ENCODE data around the gene GPR87. TPM values are rescaled to one million over a fixed set of nuclear protein-coding genes. Genes with fewer than 3 reads are reported as not detected.
A peak's percentile ranks its signal among the peaks of the same experiment; 100 is the strongest.

The GPR87 gene
- total RNA-seq, 1 experiment from 2014 or later, result 51.8 TPM

DNA sequence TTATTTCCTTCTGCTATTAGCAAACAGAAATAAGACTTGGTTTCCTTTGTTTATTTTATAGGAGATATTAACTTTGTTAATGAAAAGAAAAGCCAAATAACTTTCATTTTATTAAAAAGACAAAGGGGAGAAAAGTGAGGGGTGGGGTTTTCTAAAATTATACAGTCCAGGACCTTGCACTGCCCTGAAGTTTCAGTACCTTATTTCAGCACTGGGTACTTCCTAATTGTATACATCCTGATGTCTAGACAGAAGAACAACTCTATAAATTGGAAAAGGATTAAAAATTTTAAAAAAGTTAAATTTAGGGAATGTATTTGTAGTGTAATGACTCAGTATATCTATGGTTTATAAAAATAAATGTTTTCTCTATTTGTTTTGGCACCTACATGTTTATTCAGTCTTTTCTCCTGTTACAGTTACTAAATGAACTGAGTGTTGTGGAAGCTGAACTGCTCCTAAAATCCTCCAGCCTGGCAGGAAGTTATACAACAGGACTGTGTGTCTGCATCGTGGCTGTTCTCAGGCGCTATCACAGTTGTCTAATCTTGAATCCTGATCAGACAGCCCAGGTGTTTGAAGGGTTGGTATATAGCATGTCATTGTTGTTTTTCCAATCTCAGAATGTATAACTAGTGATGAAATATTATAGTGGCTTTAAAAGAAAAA, 40.3 kb upstream of the GPR87 start:
- Mint-ChIP-seq H3K4me1 (ENCODE audit: insufficient read depth, unreplicated experiment) (peaks cover 10% of the 10 kb centered on the region), H3K36me3 (ENCODE audit: insufficient read depth, unreplicated experiment) (no peaks in the 10 kb centered on the region), H3K4me3 (ENCODE audit: unreplicated experiment) (no peak overlapping the region), H3K27me3 (ENCODE audit: insufficient read depth, unreplicated experiment) (no peaks in the 10 kb centered on the region), H3K9me3 (ENCODE audit: unreplicated experiment) (no peaks in the 10 kb centered on the region), H3K27ac (ENCODE audit: low read depth, unreplicated experiment) (no peak overlapping the region)
- ChIA-PET POLR2A (interaction anchor here (0.5 to 0.8 kb wide), 2 partner anchors 29 to 36 kb away, joined by 3 to 4 read pairs; no protein-coding TSS in a partner anchor), CTCF (no interaction called here)
- TF ChIP-seq, protein P1, sequence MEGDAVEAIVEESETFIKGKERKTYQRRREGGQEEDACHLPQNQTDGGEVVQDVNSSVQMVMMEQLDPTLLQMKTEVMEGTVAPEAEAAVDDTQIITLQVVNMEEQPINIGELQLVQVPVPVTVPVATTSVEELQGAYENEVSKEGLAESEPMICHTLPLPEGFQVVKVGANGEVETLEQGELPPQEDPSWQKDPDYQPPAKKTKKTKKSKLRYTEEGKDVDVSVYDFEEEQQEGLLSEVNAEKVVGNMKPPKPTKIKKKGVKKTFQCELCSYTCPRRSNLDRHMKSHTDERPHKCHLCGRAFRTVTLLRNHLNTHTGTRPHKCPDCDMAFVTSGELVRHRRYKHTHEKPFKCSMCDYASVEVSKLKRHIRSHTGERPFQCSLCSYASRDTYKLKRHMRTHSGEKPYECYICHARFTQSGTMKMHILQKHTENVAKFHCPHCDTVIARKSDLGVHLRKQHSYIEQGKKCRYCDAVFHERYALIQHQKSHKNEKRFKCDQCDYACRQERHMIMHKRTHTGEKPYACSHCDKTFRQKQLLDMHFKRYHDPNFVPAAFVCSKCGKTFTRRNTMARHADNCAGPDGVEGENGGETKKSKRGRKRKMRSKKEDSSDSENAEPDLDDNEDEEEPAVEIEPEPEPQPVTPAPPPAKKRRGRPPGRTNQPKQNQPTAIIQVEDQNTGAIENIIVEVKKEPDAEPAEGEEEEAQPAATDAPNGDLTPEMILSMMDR (IDR thresholded peaks at IDR 0.05; ENCODE audit: unreplicated experiment), result no peak
- intact Hi-C loops (cut with micrococcal nuclease), result no loop called here
- DNase-seq (ENCODE audit: unreplicated experiment), result peak; percentile 54
- BruUV-seq (replicated peaks), result no TSS peak

DNA sequence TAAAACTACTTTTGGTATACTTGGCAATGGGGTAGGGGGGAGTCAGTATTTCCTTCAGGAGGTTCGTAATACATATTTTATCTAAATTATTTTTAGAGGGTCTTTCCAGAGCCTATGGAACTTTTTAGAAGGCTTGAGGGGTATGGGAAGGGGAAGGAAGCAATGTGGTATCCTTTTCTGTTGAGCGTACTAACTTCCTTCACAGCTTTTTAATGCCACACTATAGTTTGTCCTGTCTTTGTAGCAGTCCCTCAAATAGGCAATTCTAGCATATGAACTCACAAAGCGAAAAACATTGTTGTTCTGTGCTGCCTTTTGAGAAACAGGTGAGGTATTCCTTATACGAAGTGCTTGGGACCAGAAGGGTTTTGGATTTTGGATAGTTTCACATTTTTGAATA, 35.0 kb upstream of the GPR87 start:
- H3K4me1 Mint-ChIP-seq (ENCODE audit: insufficient read depth, unreplicated experiment), result no peaks in the 10 kb centered on the region
- no peak overlapping the region for H3K27ac Mint-ChIP-seq (ENCODE audit: low read depth, unreplicated experiment)
- intact Hi-C loops (cut with micrococcal nuclease), result no loop called here
- TF ChIP-seq, protein P1 (IDR thresholded peaks at IDR 0.05; ENCODE audit: unreplicated experiment), result no peak
- H3K4me3 Mint-ChIP-seq (ENCODE audit: unreplicated experiment), result no peak overlapping the region
- H3K9me3 Mint-ChIP-seq (ENCODE audit: unreplicated experiment), result no peaks in the 10 kb centered on the region
- H3K27me3 Mint-ChIP-seq (ENCODE audit: insufficient read depth, unreplicated experiment), result no peaks in the 10 kb centered on the region
- ChIA-PET POLR2A (no interaction called here), CTCF (interaction anchor here (0.5 to 0.8 kb wide), 2 partner anchors 108 to 158 kb away, joined by 3 read pairs; no protein-coding TSS in a partner anchor)
- no TSS peak for BruUV-seq (replicated peaks)
- DNase-seq (ENCODE audit: unreplicated experiment), result no peak
- no peaks in the 10 kb centered on the region for H3K36me3 Mint-ChIP-seq (ENCODE audit: insufficient read depth, unreplicated experiment)

DNA sequence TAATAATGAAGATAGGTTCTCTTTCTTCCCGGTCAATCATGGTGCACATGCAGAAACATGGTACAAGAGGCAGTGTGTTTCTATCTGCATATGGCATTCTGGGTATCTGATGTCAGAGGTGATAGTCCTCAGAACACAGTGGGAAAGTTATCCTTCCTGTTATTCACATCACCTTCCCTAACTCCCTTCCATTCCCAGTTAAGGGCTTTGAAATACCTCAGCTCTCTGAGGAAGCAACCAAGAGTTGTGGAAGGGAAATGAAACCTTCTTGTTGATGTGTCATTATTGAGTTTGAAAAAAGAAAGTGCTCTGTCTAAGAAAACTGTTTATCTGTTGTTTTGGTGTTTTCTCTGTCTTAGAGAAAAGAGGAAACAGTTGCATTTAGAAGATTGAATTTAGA, 34.6 kb upstream of the GPR87 start:
- BruUV-seq (replicated peaks), result no TSS peak
- Mint-ChIP-seq H3K4me3 (ENCODE audit: unreplicated experiment) (no peak overlapping the region), H3K9me3 (ENCODE audit: unreplicated experiment) (no peaks in the 10 kb centered on the region), H3K27me3 (ENCODE audit: insufficient read depth, unreplicated experiment) (no peaks in the 10 kb centered on the region), H3K36me3 (ENCODE audit: insufficient read depth, unreplicated experiment) (no peaks in the 10 kb centered on the region), H3K27ac (ENCODE audit: low read depth, unreplicated experiment) (no peak overlapping the region), H3K4me1 (ENCODE audit: insufficient read depth, unreplicated experiment) (peaks cover 3% of the 10 kb centered on the region)
- ChIA-PET POLR2A (no interaction called here), CTCF (interaction anchor here (0.5 to 0.8 kb wide), 2 partner anchors 108 to 158 kb away, joined by 3 read pairs; no protein-coding TSS in a partner anchor)
- no peak for DNase-seq (ENCODE audit: unreplicated experiment)
- intact Hi-C loops (cut with micrococcal nuclease), result no loop called here
- TF ChIP-seq, protein P1 (IDR thresholded peaks at IDR 0.05; ENCODE audit: unreplicated experiment), result no peak

DNA sequence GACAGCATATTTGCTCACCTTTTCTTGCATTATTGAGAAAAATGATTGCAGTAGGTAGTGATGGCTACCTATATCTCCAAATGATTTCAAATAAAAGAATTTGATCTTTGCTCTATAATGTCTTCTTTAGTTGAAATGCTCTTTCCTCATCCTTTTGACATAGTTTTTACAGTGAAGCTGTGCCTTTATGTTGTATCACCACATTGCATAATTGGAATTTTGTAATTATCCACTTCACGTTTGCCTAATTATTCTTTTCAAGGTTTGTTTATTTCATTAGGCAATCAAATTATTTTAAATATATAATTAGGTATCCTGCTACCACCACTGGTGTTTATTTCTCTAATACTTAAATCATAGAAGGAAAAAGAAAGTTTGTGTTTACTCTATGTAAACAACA, 34.0 kb upstream of the GPR87 start:
- Mint-ChIP-seq H3K27ac (ENCODE audit: low read depth, unreplicated experiment) (no peak overlapping the region), H3K36me3 (ENCODE audit: insufficient read depth, unreplicated experiment) (no peaks in the 10 kb centered on the region), H3K27me3 (ENCODE audit: insufficient read depth, unreplicated experiment) (no peaks in the 10 kb centered on the region), H3K9me3 (ENCODE audit: unreplicated experiment) (no peaks in the 10 kb centered on the region), H3K4me3 (ENCODE audit: unreplicated experiment) (no peak overlapping the region), H3K4me1 (ENCODE audit: insufficient read depth, unreplicated experiment) (peaks cover 8% of the 10 kb centered on the region)
- ChIA-PET CTCF (no interaction called here), POLR2A (no interaction called here)
- intact Hi-C loops (cut with micrococcal nuclease), result no loop called here
- DNase-seq (ENCODE audit: unreplicated experiment), result no peak
- TF ChIP-seq, protein P1 (IDR thresholded peaks at IDR 0.05; ENCODE audit: unreplicated experiment), result no peak
- BruUV-seq (replicated peaks), result no TSS peak
